SK-N-SH (cell line): ENCODE data around the gene S100A16. TPM values are rescaled to one million over a fixed set of nuclear protein-coding genes. Genes with fewer than 3 reads are reported as not detected.

Experiments used
- CTCF ChIA-PET: fragments of 300-600, 350-600 bp; formaldehyde crosslinking; extraction: SDS; loops from one replicate; lab custom pipeline; 2021; lab: Yijun Ruan, JAX
- POLR2A ChIA-PET: fragments of 350-600 bp; sonication (Branson Sonifier 250); formaldehyde crosslinking; extraction: SDS; loops from one replicate; lab custom pipeline; 2020; ENCODE audit warnings: antibody characterized with exemption, inconsistent platforms; lab: Yijun Ruan, JAX
- DNase-seq: peaks from one replicate; pipeline ENCODE4 v3.0.0; 2012
- H2AFZ ChIP-seq: fragments of 200-600 bp; sonication (generic); 2 replicates; pipeline ENCODE4 v1.8.1; 2016; ENCODE audit warnings: antibody characterized with exemption, mild to moderate bottlenecking, low read depth
- H3F3A ChIP-seq: fragments of 200-600 bp; sonication (generic); replicated peaks from 2 replicates; pipeline ENCODE3; 2016; ENCODE audit warnings: antibody characterized with exemption, mild to moderate bottlenecking; ENCODE audit not compliant: insufficient read depth
- H3K27ac ChIP-seq, 2 experiments: fragments of 200-500 bp in 1 of 2; fragments of 200-600 bp in 1 of 2; sonication (Bioruptor generic) in 1 of 2; sonication (generic), shearing (Covaris generic) in 1 of 2; 2 replicates each; pipeline versions ENCODE4 v1.5.1 to v1.6.1; 2014 to 2016; ENCODE audit warnings: low read depth in 2 of 2, inconsistent platforms in 1 of 2, low read length in 1 of 2, mild to moderate bottlenecking in 1 of 2, mixed read lengths in 1 of 2
- H3K27me3 ChIP-seq: fragments of 200-600 bp; sonication (generic), shearing (Covaris generic); 2 replicates; pipeline ENCODE4 v1.6.1; 2016; ENCODE audit warnings: mixed run types; ENCODE audit not compliant: insufficient read depth
- H3K36me3 ChIP-seq, 2 experiments: fragments of 200-500 bp in 1 of 2; fragments of 200-600 bp in 1 of 2; sonication (Bioruptor generic) in 1 of 2; sonication (generic) in 1 of 2; replicated peaks in 1 of 2; 2 replicates each; pipeline versions ENCODE3 to v1.5.1; 2014 to 2016; ENCODE audit warnings: low read length in 1 of 2, mild to moderate bottlenecking in 1 of 2; ENCODE audit not compliant: insufficient read depth in 2 of 2, control insufficient read depth in 1 of 2
- H3K4me1 ChIP-seq, 2 experiments: fragments of 200-500 bp in 1 of 2; fragments of 200-600 bp in 1 of 2; sonication (Bioruptor generic) in 1 of 2; sonication (generic), shearing (Covaris generic) in 1 of 2; 2 replicates each; pipeline versions ENCODE4 v1.5.1 to v1.6.1; 2014 to 2016; ENCODE audit warnings: low read depth in 1 of 2, low read length in 1 of 2, mixed run types in 1 of 2; ENCODE audit not compliant: insufficient read depth in 2 of 2, control insufficient read depth in 1 of 2
- H3K4me2 ChIP-seq: fragments of 200-600 bp; sonication (generic), shearing (Covaris generic); 2 replicates; pipeline ENCODE4 v1.6.1; 2017; ENCODE audit warnings: mixed run types
- H3K4me3 ChIP-seq, 2 experiments: fragments of 200-500 bp in 1 of 2; fragments of 200-600 bp in 1 of 2; sonication (Bioruptor generic) in 1 of 2; sonication (generic), shearing (Covaris generic) in 1 of 2; 2 replicates each; pipeline versions ENCODE4 v1.5.1 to v1.8.1; 2014 to 2016; ENCODE audit warnings: low read depth in 2 of 2, inconsistent platforms in 1 of 2, low read length in 1 of 2, mild to moderate bottlenecking in 1 of 2, mixed read lengths in 1 of 2, moderate library complexity in 1 of 2
- H3K79me2 ChIP-seq: fragments of 200-600 bp; sonication (generic); 2 replicates; pipeline ENCODE4 v1.8.1; 2017; ENCODE audit warnings: mild to moderate bottlenecking; ENCODE audit not compliant: insufficient read depth
- H3K9ac ChIP-seq: fragments of 200-600 bp; sonication (generic); 2 replicates; pipeline ENCODE4 v1.6.1; 2017; ENCODE audit warnings: mixed run types
- H3K9me2 ChIP-seq: fragments of 200-600 bp; sonication (generic); 2 replicates; pipeline ENCODE4 v1.6.1; 2017; ENCODE audit warnings: mixed run types
- H3K9me3 ChIP-seq: fragments of 200-600 bp; sonication (generic); 2 replicates; pipeline ENCODE4 v1.6.1; 2017; ENCODE audit warnings: mixed run types, mild to moderate bottlenecking, moderate library complexity
- H4K20me1 ChIP-seq: fragments of 200-600 bp; sonication (generic); 2 replicates; pipeline ENCODE4 v1.6.1; 2017; ENCODE audit warnings: mild to moderate bottlenecking, mixed run types; ENCODE audit not compliant: insufficient read depth
- CHD2 ChIP-seq: fragments of 150-350 bp; IDR thresholded peaks from 2 replicates; pipeline ENCODE4 v1.6.1; 2018; ENCODE audit warnings: low read length; ENCODE audit not compliant: partially characterized antibody
- ELF1 ChIP-seq: IDR thresholded peaks from 2 replicates; pipeline ENCODE4 v1.4.0; 2012
- EP300 ChIP-seq, 2 experiments: IDR thresholded peaks; 2 replicates each; pipeline versions ENCODE4 v1.4.0 to v1.6.1; 2012; ENCODE audit warnings: borderline replicate concordance in 1 of 2, low read depth in 1 of 2, low read length in 1 of 2
- GATA2 ChIP-seq: sonication (generic); formaldehyde crosslinking; IDR thresholded peaks from 2 replicates; pipeline ENCODE4 v1.5.0; 2020; ENCODE audit warnings: mild to moderate bottlenecking, missing genetic modification reagents
- JUND ChIP-seq: IDR thresholded peaks from 2 replicates; pipeline ENCODE4 v1.4.0; 2012
- MAX ChIP-seq: IDR thresholded peaks from 2 replicates; pipeline ENCODE4 v1.4.0; 2012; ENCODE audit warnings: low read depth
- RAD21 ChIP-seq: IDR thresholded peaks from 2 replicates; pipeline ENCODE4 v1.6.1; 2012; ENCODE audit warnings: mild to moderate bottlenecking, low read length
- REST ChIP-seq: IDR thresholded peaks from 2 replicates; pipeline ENCODE4 v1.6.1; 2012; ENCODE audit warnings: mild to moderate bottlenecking, low read depth, low read length, moderate library complexity
- TEAD4 ChIP-seq: IDR thresholded peaks from 2 replicates; pipeline ENCODE4 v1.4.0; 2012; ENCODE audit warnings: mild to moderate bottlenecking, borderline replicate concordance; ENCODE audit not compliant: insufficient read depth
- USF1 ChIP-seq: IDR thresholded peaks from 2 replicates; pipeline ENCODE4 v1.4.0; 2012; ENCODE audit warnings: low read depth, borderline replicate concordance
- YY1 ChIP-seq: IDR thresholded peaks from 2 replicates; pipeline ENCODE4 v1.4.0; 2012; ENCODE audit warnings: low read depth, mild to moderate bottlenecking
- ZBTB33 ChIP-seq: IDR thresholded peaks from 2 replicates; pipeline ENCODE4 v1.4.0; 2012; ENCODE audit warnings: low read depth, borderline replicate concordance
- WGBS: methylation state at CpG from one replicate; pipeline ENCODE4 v1.1.6; 2017; ENCODE audit warnings: low lambda C conversion rate; 5-methylcytosine and 5-hydroxymethylcytosine counted together
- polyA plus RNA-seq, 3 experiments: library from polyadenylated mRNA; depleted of rRNA; stranded (reverse); fragments of >200 nt; gene quantifications; 2 replicates each; pipeline ENCODE4 v1.2.3, GENCODE V29; 2012

The S100A16 gene
- polyA plus RNA-seq, 1 of the 3 experiments (the other 2 are of a cell fraction): 512 TPM

- Histone ChIP-seq H3K27ac (no peak overlapping the region), H3K9me3 (no peaks in the 10 kb centered on the region)
- TF ChIP-seq TEAD4 (no peak), ELF1 (no peak), USF1 (no peak), MAX (no peak), RAD21 (no peak), REST (no peak), CHD2 (no peak)
- TF ChIP-seq, all 33 proteins: peak for 0
- Histone ChIP-seq H3K9me2 (no peaks in the 10 kb centered on the region), H3K4me3 (no peak overlapping the region), H3K79me2 (peaks cover 37% of the 10 kb centered on the region), H3F3A (peaks cover 43% of the 10 kb centered on the region), H3K4me1 (peaks cover 15 to 23% of the 10 kb centered on the region in 2 experiments; a peak in 3 of 4 replicates), H3K4me2 (no peak overlapping the region), H2AFZ (no peak overlapping the region), H3K9ac (no peak overlapping the region), H4K20me1 (no peaks in the 10 kb centered on the region), H3K27me3 (no peaks in the 10 kb centered on the region), H3K36me3 (peaks cover 13 to 27% of the 10 kb centered on the region in 2 experiments)
- ChIA-PET CTCF (interaction anchor here (0.9 to 3.0 kb wide), 4 partner anchors 7 to 34 kb away, joined by 4 to 17 read pairs (median 4); no protein-coding TSS in a partner anchor), POLR2A (no interaction called here)
- no peak for DNase-seq
- WGBS: 93% methylated on average over 11 of the region's 11 CpGs
These were observed 6.7 kb downstream of the S100A16 start for GRCh38 chr1:153606194-153606593.

- Histone ChIP-seq H3K4me2 (no peak overlapping the region), H3K27me3 (no peaks in the 10 kb centered on the region), H3K9me2 (no peaks in the 10 kb centered on the region), H4K20me1 (no peaks in the 10 kb centered on the region), H2AFZ (no peak overlapping the region), H3K9ac (no peak overlapping the region), H3K4me3 (no peak overlapping the region), H3K79me2 (peaks cover 13% of the 10 kb centered on the region), H3F3A (peaks cover 34% of the 10 kb centered on the region), H3K4me1 (peaks cover 4 to 6% of the 10 kb centered on the region in 2 experiments; a peak in 2 of 4 replicates), H3K9me3 (no peaks in the 10 kb centered on the region), H3K27ac (no peak overlapping the region; a peak in 1 of 4 replicates), H3K36me3 (peaks cover 13 to 25% of the 10 kb centered on the region in 2 experiments)
- ChIA-PET POLR2A (no interaction called here), CTCF (interaction anchor here (0.8 to 3.8 kb wide), 5 partner anchors 10 to 32 kb away, joined by 3 to 18 read pairs (median 6); partner anchors contain the start of genes S100A14 and S100A16)
- DNase-seq: no peak
- 98% methylated on average over 5 of the region's 6 CpGs for WGBS
- TF ChIP-seq YY1 (no peak), EP300 (IDR thresholded peaks at IDR 0.05; ENCODE audit: borderline replicate concordance in 1 of 2, low read depth in 1 of 2, low read length in 1 of 2) (no peak), JUND (no peak), GATA2 (CRISPR knock-in tag) (no peak), ZBTB33 (no peak)
These were observed 10.2 kb downstream of the S100A16 start for GRCh38 chr1:153602749-153603148.
